ENCODE results near the gene PDXK.

- TF ChIP-seq CTCF (IDR thresholded peaks at IDR 0.05) (no peak), EZH2phosphoT487 (IDR thresholded peaks at IDR 0.05) (no peak), EZH2 (IDR thresholded peaks at IDR 0.05) (no peak)
These were observed 59.0 kb downstream of the PDXK start for GRCh38 chr21:43777953-43778352.
